GM12873 (cell line): Measurements from ENCODE around the gene PTH2R.

Experiments used
- CTCF ChIP-seq: IDR thresholded peaks from 2 replicates; pipeline ENCODE4 v1.5.1; 2012; ENCODE audit warnings: low read depth, mild to moderate bottlenecking, moderate library complexity, low read length, control low read depth; ENCODE audit not compliant: insufficient read depth; ENCODE audit errors: missing control alignments

The PTH2R gene, protein sequence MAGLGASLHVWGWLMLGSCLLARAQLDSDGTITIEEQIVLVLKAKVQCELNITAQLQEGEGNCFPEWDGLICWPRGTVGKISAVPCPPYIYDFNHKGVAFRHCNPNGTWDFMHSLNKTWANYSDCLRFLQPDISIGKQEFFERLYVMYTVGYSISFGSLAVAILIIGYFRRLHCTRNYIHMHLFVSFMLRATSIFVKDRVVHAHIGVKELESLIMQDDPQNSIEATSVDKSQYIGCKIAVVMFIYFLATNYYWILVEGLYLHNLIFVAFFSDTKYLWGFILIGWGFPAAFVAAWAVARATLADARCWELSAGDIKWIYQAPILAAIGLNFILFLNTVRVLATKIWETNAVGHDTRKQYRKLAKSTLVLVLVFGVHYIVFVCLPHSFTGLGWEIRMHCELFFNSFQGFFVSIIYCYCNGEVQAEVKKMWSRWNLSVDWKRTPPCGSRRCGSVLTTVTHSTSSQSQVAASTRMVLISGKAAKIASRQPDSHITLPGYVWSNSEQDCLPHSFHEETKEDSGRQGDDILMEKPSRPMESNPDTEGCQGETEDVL

GRCh38 chr2:208406474-208407451 is at the start of gene PTH2R:
Gene PTH2R (plus strand): TSS chr2:208406792. CDS start chr2:208407044, 252 bp downstream.
- no peak for TF ChIP-seq CTCF

DNA sequence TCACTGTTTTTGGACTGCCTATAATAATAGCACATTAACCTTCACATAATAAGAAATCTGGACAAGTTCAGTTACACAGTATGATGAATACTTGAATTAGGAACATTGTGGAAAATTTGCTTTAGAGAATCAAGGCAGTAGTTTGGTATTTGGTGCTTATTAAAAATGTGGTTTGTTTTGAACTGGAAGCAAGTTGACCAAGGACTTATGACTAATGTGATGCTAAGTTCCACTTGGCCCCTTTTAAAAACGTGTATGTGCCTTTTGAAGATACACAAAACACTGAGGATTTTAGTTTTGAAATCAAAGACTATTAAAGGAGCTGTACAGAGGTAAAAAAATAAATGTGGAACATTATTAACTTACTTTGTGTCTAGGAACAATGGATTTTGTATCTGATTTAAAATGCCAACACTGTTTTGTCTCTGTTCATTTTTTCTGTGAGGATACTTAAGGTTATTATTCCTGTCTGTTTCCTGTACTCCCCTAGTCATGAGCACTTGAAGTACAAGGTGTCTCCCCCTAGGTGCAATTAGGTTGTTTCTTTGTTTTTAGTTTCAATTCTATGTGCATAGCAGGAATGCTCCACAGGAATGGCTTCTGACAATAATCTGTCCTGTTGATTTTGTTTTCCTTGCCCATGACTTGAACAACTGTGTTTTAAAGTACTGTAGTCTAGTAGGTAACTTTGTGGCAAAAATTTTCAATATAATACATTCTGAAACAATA is 49.6 kb upstream of the PTH2R start:
- no peak for TF ChIP-seq CTCF

GRCh38 chr2:208358758-208359631 is 47.6 kb upstream of the PTH2R start:
- no peak for TF ChIP-seq CTCF

GRCh38 chr2:208359632-208359986 is 47.0 kb upstream of the PTH2R start:
- TF ChIP-seq CTCF, result no peak

- TF ChIP-seq CTCF, result no peak
Measured at GRCh38 chr2:208360259-208361076, 46.1 kb upstream of the PTH2R start.

- TF ChIP-seq CTCF, result no peak
Measured at GRCh38 chr2:208361077-208361441, 45.5 kb upstream of the PTH2R start.
